HG03460 (cell line): ENCODE results near the gene LHX3.

Experiments
- ATAC-seq: cut with Tn5 transposase; IDR thresholded peaks from one replicate; pipeline ENCODE4 v1.9.1; 2021; ENCODE audit not compliant: unreplicated experiment

Gene LHX3

DNA sequence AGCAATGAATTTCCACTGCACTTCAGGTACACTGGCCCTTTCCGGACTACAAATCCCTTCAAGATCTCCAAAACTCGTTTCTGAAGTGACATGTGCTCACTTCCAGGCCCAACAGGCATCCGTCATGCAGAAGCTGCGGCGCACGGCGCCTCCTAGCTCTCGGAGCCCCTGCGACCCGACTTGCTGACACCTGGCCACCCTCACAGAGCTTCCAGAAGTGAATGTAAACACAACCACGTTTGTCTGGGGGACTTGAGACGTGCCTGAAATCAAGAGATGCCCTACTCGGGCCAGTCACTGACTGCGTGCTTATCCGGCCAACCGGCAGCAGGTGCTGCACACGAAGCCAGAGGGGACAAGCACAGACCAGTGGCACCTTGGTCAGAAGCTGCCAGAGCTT, 4.9 kb upstream of the LHX3 start:
- ATAC-seq, result no peak

DNA sequence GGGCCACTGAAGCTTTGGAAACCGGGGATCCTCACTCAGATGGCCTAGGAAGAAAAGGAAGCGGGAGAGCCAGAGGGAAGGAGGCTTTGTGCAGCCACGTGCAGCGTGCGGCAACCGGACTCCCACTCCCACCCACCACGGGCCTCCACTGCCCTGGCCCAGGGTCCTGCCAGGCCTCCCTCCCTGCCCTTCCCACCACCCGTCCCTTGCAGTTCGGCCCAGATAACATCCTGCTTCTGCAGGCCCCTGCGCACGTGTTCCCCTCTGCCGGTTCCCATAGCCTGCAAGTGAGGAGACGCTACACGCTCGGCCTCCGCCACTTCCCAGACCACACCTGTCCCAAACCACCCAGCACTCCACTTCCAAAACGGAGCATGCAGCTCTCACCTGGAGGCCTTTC, 4.3 kb upstream of the LHX3 start:
- no peak for ATAC-seq

DNA sequence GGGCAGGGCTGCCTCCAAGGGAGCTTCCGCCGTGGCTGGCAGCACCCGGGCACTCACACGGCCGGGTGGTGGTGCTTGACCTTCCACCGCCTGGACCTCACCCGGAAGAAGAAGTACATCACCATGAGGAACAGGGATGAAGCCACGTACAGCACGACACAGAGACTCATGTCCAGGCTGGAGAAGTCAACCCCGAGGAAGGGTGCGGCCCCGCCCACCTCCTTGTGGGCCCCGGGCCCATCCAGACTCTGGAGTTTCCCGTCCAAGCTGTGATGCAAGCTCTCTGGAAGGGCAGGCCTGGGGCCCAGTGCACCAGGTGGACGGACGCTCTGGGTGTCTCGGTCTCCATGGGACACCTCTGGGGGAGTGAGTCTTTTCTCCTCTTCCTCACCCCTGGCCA, 3.7 kb upstream of the LHX3 start:
- no peak for ATAC-seq

DNA sequence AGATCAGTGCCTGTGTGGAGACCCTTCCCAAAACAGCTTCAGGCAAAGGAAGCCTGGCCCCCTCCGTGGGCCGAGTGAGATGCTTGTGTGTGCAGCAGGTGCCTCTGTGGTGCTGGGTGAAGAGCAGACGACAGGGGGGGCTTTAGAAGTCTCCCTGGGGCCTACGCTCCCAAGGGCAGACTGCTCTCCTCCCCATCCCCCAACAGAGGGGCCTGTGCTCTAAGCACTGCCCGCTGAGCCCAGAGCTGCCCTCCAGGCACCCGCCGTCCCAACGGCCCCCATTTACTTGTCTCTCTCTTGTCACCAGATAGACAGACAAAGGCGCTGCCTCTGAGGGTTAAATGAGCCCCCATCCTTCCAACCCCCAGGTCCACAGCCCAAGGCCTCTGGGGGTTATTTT, 2.7 kb upstream of the LHX3 start:
- ATAC-seq, result no peak

DNA sequence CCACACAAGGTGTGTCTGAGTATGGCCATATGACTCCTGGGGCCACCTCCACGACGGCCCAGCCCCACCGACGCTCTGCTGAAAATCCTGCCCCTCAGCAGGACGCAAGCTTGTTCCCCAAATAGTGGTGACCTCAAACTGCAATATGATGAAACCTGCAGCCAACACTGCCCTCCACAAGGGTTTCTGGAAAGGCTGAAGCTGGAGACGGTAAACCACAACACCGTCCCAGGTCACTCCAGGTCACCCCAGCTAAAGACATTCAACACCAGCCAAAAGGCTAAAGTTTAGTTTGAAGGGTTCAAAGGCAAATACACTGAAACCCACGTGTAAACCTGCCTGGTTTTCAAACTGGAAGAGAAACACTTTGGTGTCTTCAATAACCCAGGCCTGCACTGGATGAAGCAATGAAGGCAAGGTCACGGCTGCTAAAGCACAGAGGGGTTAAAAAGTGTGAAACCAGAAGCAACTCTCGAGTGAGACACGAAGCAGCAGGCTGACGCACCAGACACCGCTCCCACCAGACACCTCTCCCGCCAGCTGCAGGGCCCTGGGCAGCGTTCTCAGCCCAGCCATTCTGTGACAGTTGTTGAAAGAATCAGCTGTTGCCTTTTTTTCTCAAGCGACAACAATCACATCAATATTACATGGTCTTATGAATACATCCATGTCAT, 1.8 kb upstream of the LHX3 start:
- ATAC-seq, result no peak

DNA sequence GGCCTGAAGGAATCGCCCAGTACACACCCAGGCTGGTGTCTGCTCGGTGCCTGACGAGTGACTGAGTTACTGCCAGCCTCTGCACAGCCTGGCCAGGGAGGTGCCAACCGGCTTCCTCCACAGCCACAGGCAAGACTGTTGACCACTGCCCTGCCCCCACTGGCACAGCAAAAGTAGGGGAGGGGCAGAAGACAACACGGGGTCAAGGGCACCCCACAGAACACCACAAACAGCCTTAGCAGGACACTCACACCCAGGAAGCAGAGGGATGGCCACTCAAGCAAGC, 722 bp upstream of the LHX3 start:
- no peak for ATAC-seq

DNA sequence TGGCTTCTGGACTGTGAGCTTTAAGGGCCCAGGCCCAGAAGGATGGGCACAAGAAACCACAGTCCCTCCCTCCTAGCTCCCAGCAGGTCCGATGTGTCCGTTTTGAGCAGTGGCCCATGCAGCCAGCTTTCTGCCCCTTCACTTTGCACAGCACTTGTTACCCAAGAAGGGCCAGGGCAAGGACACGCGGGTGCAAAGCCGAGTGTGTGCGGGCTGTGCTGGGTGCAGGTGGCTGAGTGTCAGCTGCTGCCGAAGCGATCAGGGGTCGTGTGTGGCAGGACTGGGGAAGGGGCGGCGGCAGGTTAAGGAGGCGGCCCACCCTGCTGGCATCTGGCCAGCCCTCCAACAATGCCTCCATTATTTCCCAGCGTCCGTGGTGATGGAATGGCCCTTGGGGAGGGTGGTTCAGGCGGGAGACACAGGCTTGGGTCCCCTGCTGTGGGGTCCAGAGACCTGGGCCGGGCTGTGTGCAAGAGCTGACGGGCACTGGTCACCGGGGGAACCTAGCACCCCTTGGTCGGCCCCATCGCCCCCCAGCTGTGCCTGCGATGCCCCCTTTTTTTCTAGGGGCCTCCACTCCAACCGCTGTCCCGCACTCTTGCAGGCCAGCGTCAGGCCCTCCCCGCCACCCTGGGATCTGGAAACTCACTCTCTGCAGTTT, 653 bp downstream of the LHX3 start:
- ATAC-seq, result no peak

DNA sequence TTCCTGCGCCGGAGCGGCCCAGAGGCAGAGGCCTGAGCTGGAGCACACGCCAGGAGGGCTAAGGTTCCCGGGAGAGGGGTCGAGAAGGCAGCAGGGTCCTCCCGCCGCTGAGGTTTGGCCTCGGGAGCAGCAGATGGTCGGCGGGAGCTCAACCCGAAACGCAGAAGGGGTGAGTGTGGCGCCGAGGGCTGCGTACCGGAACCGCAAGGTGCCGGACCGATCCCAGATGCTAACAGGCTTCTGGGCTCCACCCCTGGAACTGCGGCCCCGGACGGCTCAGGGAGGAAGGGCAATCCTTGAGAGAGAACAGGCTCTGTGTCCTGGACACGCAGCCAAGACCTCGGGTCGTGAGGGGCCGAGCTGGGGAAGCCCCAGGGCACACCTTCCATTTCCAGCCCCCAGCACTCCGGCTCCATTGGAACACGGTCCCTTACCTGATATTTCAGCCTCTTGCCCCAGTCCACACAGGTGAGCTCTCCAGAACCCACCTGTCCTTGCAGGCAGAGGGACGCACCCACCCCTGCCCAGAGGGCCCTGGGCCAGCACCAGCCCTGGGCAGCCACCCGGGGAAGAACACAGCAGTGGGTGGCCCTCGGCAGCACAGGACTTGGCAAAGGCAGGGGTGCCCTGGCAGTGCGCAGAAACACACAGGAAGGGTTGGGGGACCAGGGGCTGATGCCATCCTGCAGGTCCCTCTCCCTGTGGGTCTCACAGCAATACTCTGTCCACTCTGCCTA, 1.4 kb downstream of the LHX3 start:
- ATAC-seq, result no peak

DNA sequence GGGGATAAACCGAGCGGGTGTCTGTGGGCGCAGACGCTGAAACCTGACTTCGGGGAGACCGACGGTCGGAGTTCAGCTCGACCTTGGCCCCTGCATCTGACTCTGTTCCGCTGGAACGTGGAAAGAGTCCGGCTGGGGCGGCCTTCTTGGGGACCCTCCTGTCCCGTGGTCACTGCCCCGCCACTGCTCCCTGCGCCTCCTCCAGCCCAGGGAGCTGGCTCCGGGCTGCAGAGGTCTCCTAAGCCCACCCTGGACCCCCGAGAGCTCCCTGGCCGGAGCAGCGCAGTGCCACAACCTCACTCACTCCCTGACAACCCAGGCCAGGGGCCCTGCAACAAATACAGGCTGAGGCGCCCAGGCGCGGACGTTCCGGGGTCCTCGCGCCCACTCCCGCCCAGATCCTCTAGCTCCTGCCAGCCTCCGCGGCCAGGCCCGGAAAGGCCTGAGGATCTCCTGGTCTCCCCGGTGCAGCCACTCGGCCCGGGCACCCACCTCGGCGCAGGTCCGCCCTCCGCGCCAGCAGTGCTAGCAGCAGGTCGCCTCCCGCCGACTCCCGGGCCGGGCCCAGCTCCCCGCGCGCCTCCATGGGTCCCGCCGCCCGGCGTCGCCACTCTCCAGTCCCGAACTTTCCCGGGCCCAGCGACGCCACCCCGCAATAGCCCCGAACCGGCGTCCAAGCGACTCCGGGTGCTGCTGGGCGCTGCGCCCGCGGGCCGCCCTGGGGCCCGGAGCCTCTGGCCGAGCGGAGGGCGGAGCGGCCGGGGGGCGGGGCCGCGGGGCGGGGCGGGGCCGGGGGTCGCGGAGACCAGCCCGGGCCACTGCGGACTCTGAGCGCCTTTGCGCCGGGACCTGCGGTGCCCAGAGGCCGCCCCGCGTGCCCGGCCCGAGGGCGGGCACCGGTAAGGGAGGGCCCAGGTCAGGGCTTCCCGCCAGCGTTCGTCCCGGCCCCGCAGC, 2.2 kb downstream of the LHX3 start:
- ATAC-seq, result no peak

DNA sequence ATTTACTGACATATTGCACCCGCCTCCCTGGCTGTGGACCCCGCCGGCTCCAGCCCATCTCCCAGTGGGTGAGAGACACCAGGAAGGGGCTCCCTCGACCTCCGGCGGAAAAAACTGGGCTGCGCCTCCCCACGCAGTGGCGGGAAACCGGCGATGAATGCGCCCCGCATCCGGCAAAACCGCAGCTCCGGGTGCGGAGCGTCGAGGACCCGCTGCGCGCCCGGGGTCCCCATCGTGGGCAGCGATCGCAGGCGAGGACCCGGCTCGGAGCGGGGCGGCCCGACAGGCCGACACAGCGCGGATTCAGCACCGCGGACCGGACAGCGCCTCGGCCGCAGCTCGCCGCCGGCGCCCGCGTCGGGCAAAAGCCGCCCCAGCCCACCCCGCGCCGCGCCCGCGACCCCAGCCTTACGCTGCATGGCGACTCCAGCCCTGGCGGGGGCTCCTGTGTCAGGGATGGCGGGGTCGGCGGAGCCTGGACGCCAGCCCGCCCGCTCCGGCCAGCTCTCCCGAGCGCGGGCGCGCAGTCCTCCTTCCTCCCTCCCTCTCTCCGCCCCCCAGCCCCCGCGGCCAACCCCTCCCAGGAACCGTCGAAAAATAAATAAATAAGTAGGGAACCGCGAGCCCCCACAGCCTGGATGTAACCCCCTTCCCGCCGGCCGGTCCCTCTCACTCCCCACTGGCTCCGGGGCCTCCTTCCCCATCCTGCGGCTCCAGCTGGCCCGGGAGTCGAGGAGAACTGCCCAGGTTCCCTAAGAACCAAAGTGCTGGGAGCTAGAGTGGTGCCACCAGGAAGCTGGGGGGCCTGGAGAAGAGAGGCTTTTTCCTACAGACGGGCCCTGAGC, 3.1 kb downstream of the LHX3 start:
- no peak for ATAC-seq

DNA sequence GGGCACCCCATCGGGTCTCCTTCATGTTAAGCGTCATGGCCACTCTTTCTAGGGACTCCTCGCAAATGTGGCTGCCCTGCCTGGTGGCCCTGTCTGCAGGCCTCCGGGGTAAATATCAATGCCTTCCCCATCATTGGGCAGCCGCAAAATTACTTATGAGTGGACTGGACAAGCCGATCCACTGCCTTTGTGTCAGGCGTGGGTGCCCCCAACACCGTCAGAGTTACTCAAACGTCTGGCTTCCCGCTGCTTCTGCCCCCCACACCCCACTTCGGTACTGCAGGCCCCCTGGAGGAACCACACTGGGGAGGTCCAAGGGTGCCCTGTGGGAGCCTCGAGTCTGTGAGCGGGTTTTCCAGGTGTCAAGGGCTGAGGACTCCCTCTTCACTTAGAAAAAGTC, 3.8 kb downstream of the LHX3 start:
- no peak for ATAC-seq

DNA sequence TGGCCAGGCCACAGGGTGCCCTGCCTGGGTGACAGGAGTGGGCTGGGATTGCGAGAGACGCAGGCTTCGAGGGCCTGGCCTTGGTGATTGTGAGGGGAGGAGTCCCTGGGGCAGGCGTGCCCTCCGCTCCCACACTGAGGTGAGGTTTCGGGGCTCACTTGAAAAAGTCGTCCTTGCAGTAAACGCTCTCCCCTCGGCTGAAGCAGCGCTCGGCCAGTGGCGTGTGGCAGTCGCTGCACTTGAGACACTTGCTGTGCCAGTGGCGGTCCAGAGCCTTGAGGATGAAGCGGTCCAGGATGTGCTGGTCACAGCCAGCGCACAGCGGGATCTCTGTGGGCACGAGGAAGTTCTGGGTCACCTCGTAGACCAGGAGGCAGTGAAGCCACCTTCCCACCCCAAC, 4.5 kb downstream of the LHX3 start:
- no peak for ATAC-seq

DNA sequence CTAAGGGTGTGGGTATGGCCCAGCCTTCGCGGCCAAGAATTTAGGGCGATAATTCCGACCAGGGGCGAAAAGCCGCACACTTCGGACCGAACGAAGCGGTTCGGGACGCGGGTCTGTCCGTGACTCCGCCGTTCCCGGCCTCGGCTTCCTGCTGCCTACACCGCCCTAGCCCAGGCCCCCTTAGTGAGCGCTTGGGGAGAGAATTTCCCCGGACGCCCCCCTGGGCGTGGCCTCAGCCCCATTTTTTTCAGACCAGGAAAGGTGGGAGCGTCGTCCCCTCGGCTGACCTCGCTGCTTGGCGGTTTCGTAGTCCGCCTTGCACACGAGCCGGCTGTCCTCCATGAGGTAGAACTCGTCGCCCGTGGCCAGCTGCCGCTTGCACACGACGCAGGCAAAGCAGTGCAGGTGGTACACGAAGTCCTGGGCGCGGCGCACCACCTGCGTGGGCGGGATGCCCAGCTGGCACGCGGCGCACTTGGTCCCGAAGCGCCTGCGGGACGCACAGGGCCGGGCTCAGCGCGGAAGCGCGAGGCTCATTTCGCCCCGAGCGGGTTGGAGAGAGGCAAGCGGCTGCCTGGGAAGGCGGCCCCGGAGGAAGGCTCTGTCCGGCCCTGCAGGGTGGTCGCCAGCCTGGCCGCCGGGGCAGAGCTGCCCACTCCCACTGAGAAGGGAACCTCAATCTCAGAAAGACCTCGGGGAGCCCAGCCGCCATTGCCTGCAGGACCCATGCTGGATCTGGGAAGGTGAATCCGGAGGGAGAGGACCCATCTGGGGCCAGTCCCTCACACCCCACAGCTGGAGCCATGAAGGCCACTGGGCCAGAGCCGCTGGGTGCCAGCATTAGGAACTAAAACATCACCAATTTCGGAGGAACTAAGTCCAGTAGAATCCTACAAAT, 5.3 kb downstream of the LHX3 start:
- ATAC-seq, result no peak

DNA sequence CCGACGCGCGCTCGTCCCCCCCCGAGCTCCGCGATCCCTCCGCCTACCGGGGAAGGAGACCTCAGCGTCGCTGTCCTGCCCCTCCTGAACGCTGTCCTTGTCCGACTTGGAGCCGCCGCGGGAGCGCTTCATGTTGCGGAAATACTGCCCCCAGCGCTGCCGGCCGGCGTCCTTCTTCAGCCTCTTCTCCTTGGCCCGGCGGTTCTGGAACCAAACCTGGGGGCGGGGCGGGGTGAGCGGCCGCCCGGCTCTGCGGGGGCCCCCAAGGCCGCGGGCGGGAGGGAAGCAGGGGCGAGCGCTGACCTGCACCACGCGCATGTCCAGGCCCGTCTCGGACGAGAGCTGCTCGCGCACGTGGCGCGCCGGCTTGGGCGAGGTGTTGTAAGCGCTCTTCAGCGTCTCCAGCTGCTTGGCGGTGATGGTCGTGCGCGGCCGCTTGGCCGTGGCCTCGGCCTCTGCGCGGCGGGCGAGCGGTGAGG, 6.3 kb downstream of the LHX3 start:
- ATAC-seq, result no peak

DNA sequence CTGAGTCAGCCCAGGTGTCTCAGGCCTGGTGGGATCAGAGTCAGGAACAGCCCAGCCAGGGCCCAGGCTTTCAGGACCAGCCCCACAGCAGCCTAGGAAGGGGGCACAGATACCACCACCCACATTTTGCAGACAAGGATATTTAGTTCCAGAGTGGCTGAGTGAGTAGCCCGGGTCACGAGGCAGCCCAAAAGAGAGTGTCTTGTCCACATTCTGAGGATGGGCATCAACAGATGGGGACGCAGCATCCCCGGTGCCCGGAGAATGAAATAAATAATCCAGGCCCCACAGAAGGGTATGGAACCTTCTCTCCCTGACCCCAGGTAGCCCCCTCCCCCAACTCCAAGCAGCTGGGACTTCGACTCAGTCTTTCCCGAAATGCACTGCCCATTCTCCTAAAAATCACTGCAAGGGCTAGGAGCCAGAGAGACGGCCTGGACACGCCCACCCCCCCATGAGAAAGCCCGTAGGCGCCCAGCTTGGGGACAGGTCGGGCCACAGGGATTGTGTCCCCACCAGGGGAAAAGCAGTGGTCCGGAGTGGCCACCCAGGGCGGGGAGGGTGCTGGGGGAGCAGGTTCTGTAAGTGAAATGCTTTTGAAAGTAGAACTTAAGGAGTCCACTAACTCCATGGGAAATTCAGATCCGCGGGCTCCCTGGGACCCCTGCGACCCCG, 6.9 kb downstream of the LHX3 start:
- ATAC-seq, result no peak

DNA sequence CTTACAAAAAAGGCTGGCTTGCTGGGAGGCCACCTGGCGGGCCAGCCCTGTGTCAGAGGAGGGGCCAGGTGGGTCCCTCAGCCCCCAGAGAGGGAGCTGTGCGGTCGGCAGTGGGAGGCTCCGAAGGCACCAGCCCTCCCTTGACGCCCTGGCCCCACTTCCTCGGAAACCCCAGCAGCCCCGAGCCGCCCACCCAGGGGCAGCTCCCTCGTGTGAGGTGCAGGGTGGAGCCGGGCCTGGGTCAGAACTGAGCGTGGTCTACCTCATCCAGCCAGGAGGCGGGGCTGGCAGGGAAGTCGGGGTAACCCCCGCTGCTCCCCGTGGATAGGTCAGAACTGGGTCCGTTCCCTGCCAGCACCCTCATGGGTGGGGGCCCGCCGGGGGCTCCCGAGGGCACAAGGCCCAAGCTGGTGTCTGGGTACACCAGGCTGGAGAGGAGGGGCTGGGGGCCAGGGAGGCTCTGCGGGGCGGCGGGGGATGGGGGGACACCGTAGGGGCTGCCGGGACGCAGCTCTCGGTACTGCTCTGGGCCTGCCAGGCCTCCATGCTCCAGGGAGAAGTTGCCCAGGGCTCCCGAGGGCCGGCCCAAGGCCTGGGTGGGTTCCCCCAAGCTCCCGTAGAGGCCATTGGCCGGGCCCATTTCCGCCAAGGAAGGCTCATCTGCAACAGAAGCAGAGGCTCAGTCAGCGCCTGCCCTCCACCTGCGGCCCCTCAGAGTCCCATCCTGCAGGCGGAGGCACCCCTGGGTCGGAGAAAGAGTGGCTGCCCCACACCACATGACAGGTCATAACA, 7.6 kb downstream of the LHX3 start:
- ATAC-seq, result no peak

DNA sequence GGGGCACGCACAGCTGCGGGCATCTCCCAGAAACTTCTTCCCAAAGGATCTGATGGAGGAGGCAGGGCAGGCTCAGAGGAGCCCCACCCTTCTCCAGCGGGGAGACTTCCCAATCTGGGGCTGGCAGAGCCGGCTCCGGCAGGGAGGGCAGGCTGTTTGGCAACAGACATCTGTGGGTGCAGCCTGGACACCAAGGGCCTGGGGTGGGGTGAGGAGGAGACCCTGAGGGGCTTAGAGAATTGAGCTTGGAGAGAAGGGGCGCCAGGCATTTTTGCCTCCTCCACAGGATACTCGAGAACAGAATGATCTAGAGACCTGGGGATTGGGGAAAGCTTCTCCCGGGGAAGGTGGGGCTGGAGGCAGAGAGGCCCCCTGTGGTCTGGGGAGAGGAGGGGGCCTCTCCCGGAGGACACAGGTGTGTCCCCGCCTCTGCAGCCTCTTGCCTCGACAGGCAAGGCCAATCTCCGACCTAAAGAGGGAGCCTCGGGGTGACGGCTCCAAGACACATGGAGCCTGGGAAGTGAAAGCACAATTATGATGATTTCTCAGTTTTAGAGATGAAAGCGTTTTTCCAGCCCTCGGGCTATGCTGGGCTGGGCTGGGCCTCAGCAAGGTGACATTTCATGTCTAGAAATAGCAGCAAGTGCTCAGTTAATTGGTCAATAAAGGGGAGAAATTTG, 8.4 kb downstream of the LHX3 start:
- no peak for ATAC-seq

DNA sequence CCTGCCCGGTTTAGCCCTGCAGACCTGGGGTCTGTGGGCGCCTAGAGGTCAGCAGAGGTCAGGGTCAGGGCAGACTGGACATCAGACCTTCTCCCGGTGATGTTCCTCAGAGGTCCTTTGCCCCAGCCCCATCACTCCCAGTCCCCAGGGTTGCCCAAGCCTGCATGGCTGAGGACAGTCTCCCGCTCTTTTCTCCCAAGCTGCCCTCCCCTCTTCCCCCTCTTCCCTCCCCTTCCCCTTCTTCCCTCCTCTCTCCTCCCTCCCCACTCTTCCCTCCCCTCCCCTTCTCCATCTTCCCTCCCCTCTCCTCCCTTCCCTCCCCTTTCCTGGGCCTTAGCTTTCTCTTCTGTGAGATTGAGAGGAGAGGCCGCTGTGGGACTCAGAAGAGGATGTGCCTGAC, 10.4 kb downstream of the LHX3 start:
- ATAC-seq, result no peak
